22Rv1 (cell line): ENCODE results near the gene ACER1.

ENCODE experiments used
- ZFX ChIP-seq: fragments of 450-650 bp; IDR thresholded peaks from 2 replicates; pipeline ENCODE4 v1.6.1; 2017; ENCODE audit warnings: antibody characterized with exemption, borderline replicate concordance
- TF ChIP-seq, protein P1 (sequence below): fragments of 450-650 bp; IDR thresholded peaks from 2 replicates; pipeline ENCODE4 v1.5.1; 2017; ENCODE audit warnings: mild to moderate bottlenecking

GRCh38 chr19:6378041-6378440, 44.6 kb upstream of the ACER1 start:
- TF ChIP-seq, protein P1, sequence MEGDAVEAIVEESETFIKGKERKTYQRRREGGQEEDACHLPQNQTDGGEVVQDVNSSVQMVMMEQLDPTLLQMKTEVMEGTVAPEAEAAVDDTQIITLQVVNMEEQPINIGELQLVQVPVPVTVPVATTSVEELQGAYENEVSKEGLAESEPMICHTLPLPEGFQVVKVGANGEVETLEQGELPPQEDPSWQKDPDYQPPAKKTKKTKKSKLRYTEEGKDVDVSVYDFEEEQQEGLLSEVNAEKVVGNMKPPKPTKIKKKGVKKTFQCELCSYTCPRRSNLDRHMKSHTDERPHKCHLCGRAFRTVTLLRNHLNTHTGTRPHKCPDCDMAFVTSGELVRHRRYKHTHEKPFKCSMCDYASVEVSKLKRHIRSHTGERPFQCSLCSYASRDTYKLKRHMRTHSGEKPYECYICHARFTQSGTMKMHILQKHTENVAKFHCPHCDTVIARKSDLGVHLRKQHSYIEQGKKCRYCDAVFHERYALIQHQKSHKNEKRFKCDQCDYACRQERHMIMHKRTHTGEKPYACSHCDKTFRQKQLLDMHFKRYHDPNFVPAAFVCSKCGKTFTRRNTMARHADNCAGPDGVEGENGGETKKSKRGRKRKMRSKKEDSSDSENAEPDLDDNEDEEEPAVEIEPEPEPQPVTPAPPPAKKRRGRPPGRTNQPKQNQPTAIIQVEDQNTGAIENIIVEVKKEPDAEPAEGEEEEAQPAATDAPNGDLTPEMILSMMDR = no peak
- TF ChIP-seq ZFX = no peak
